ENCODE measurements around the gene DVL3.

GRCh38 chr3:184174284-184174645 is 19.1 kb downstream of the DVL3 start:
- TF ChIP-seq CTCF (IDR thresholded peaks at IDR 0.05) (no peak), POLR2A (IDR thresholded peaks at IDR 0.05) (no peak)
